Endothelial cell of umbilical vein (primary cell): ENCODE measurements around the gene ADARB2.

Experiments
- CTCF ChIP-seq, 2 donors: IDR thresholded peaks; 1 replicate in 1 of 2; 2 replicates in 1 of 2; pipeline ENCODE4 v1.5.1; 2011; ENCODE audit warnings: low read length in 2 of 2, mild to moderate bottlenecking in 2 of 2, moderate library complexity in 2 of 2, control low read depth in 1 of 2, inconsistent platforms in 1 of 2, low read depth in 1 of 2; ENCODE audit not compliant: insufficient read depth in 1 of 2; ENCODE audit errors: extremely low read depth in 1 of 2
- EZH2 ChIP-seq: IDR thresholded peaks from 2 replicates; pipeline ENCODE4 v1.6.1; 2012; ENCODE audit warnings: borderline replicate concordance, low read depth, mild to moderate bottlenecking, moderate library complexity, low read length, inconsistent platforms; ENCODE audit not compliant: severe bottlenecking
- GATA2 ChIP-seq: IDR thresholded peaks from 2 replicates; pipeline ENCODE4 v1.7.0; 2011; ENCODE audit warnings: low read depth, mild to moderate bottlenecking, moderate library complexity, mixed read lengths, low read length; ENCODE audit not compliant: insufficient read length, insufficient read depth
- JUN ChIP-seq: IDR thresholded peaks from 2 replicates; pipeline ENCODE4 v1.6.1; 2011; ENCODE audit warnings: borderline replicate concordance, low read depth; ENCODE audit not compliant: insufficient read length, insufficient read depth
- MAX ChIP-seq: IDR thresholded peaks from 2 replicates; pipeline ENCODE4 v1.6.1; 2011; ENCODE audit not compliant: insufficient read depth, insufficient read length
- MYC ChIP-seq: IDR thresholded peaks from one replicate; pipeline ENCODE4 v1.6.1; 2011; ENCODE audit warnings: mild to moderate bottlenecking, low read depth, low read length
- POLR2A ChIP-seq: IDR thresholded peaks from 2 replicates; pipeline ENCODE4 v1.6.1; 2012; ENCODE audit warnings: low read depth, mild to moderate bottlenecking, control low read depth, low read length

GRCh38 chr10:1343176-1343575, 394.1 kb downstream of the ADARB2 start:
- TF ChIP-seq CTCF (IDR thresholded peaks at IDR 0.05; ENCODE audit: extremely low read depth in 1 of 2, insufficient read depth in 1 of 2, low read depth in 1 of 2, low read length in 2 of 2) = no peak
- TF ChIP-seq POLR2A = no peak
- TF ChIP-seq MYC = no peak
- no peak for TF ChIP-seq MAX
- no peak for TF ChIP-seq GATA2
- no peak for TF ChIP-seq JUN
- no peak for TF ChIP-seq EZH2
